HepG2 (cell line): ENCODE results near the gene SHISA7. TPM values are rescaled to one million over a fixed set of nuclear protein-coding genes. Genes with fewer than 3 reads are reported as not detected.
A peak's percentile ranks its signal among the peaks of the same experiment; 100 is the strongest.

Source experiments
- FOXJ3 ChIP-seq: sonication (generic); formaldehyde crosslinking; IDR thresholded peaks from 2 replicates; pipeline ENCODE4 v1.4.0; 2020; ENCODE audit warnings: missing genetic modification reagents, mild to moderate bottlenecking, borderline replicate concordance
- GATAD1 ChIP-seq: IDR thresholded peaks from 2 replicates; pipeline ENCODE4 v1.6.1; 2016; ENCODE audit warnings: missing genetic modification reagents, missing compliant biosample characterization
- JDP2 ChIP-seq: sonication (generic); formaldehyde crosslinking; IDR thresholded peaks from 2 replicates; pipeline ENCODE4 v1.8.1; 2022; ENCODE audit warnings: missing genetic modification reagents, borderline replicate concordance
- KDM5B ChIP-seq: sonication (generic); formaldehyde crosslinking; IDR thresholded peaks from 2 replicates; pipeline ENCODE4 v1.4.0; 2020; ENCODE audit warnings: missing genetic modification reagents, mild to moderate bottlenecking, borderline replicate concordance
- MNT ChIP-seq: fragments of 450-650 bp; IDR thresholded peaks from 2 replicates; pipeline ENCODE4 v1.6.1; 2016
- MXI1 ChIP-seq: IDR thresholded peaks from 3 replicates; pipeline ENCODE4 v1.6.1; 2012; ENCODE audit warnings: low read depth, low read length, inconsistent platforms, borderline replicate concordance
- NFIB ChIP-seq: sonication (generic); formaldehyde crosslinking; IDR thresholded peaks from 2 replicates; pipeline ENCODE4 v1.9.0; 2021; ENCODE audit warnings: missing genetic modification reagents, mild to moderate bottlenecking, borderline replicate concordance
- NFIC ChIP-seq: IDR thresholded peaks from 2 replicates; pipeline ENCODE4 v1.6.1; 2012; ENCODE audit warnings: mild to moderate bottlenecking, low read length, inconsistent platforms
- NFYC ChIP-seq: IDR thresholded peaks from 2 replicates; pipeline ENCODE4 v1.6.1; 2016; ENCODE audit warnings: missing genetic modification reagents, missing compliant biosample characterization
- PCBP1 ChIP-seq: fragments of 200-400 bp; formaldehyde crosslinking; IDR thresholded peaks from 2 replicates; pipeline ENCODE4 v1.6.1; 2017; ENCODE audit warnings: mild to moderate bottlenecking, low read depth, low read length, borderline replicate concordance
- PHF21A ChIP-seq: sonication (generic); formaldehyde crosslinking; IDR thresholded peaks from 2 replicates; pipeline ENCODE4 v1.5.0; 2020; ENCODE audit warnings: mild to moderate bottlenecking, missing genetic modification reagents
- PTBP1 ChIP-seq: fragments of 200-400 bp; formaldehyde crosslinking; IDR thresholded peaks from 2 replicates; pipeline ENCODE4 v1.6.1; 2018; ENCODE audit warnings: low read length, low read depth; ENCODE audit not compliant: poor library complexity, severe bottlenecking
- SNRNP70 ChIP-seq: fragments of 200-400 bp; formaldehyde crosslinking; IDR thresholded peaks from 2 replicates; pipeline ENCODE4 v1.6.1; 2017; ENCODE audit warnings: mild to moderate bottlenecking, low read depth, low read length, moderate library complexity
- SP140L ChIP-seq: sonication (generic); formaldehyde crosslinking; IDR thresholded peaks from 2 replicates; pipeline ENCODE4 v1.4.0; 2020; ENCODE audit warnings: missing genetic modification reagents, borderline replicate concordance
- STAG1 ChIP-seq: sonication (generic); formaldehyde crosslinking; IDR thresholded peaks from 2 replicates; pipeline ENCODE4 v1.4.0; 2020; ENCODE audit warnings: missing genetic modification reagents
- ZBTB39 ChIP-seq: sonication (generic); formaldehyde crosslinking; IDR thresholded peaks from 2 replicates; pipeline ENCODE4 v1.5.0; 2020; ENCODE audit warnings: missing genetic modification reagents
- ZNF24 ChIP-seq: fragments of 450-650 bp; IDR thresholded peaks from 2 replicates; pipeline ENCODE4 v1.6.1; 2017; ENCODE audit warnings: antibody characterized with exemption, mild to moderate bottlenecking
- ZNF274 ChIP-seq: sonication (generic); formaldehyde crosslinking; IDR thresholded peaks from 2 replicates; pipeline ENCODE4 v1.5.1; 2020; ENCODE audit warnings: mild to moderate bottlenecking, missing genetic modification reagents
- ZNF816 ChIP-seq: sonication (generic); formaldehyde crosslinking; IDR thresholded peaks from 2 replicates; pipeline ENCODE4 v1.8.0; 2022; ENCODE audit warnings: missing genetic modification reagents, mild to moderate bottlenecking, borderline replicate concordance
- polyA plus RNA-seq, 8 experiments: library from polyadenylated mRNA; depleted of rRNA in 3 of 8; stranded (reverse) in 7 of 8; unstranded in 1 of 8; fragments of >200 nt; fragmentation: Illumina TruSeq in 4 of 8; extraction: Trizol in 4 of 8; gene quantifications; 2 replicates each; pipeline versions ENCODE4 v1.2.1 to v1.2.3, GENCODE V29; 2011 to 2016; ENCODE audit warnings: low read depth in 4 of 8, missing spikeins in 1 of 8, mixed read lengths in 1 of 8; ENCODE audit not compliant: insufficient read depth in 1 of 8
- total RNA-seq, 5 experiments: library from RNA; depleted of rRNA; stranded (reverse); fragments of >200 nt; fragmentation: Illumina TruSeq; extraction: Trizol; gene quantifications; 2 replicates each; pipeline ENCODE4 v1.2.3, GENCODE V29; 2016; ENCODE audit warnings: low read depth in 1 of 5
- TF ChIP-seq, protein P1 (sequence below): sonication (generic); formaldehyde crosslinking; IDR thresholded peaks from 2 replicates; pipeline ENCODE4 v1.4.0; 2020; ENCODE audit warnings: low read depth, mild to moderate bottlenecking, missing genetic modification reagents
- TF ChIP-seq, protein P2 (sequence below): IDR thresholded peaks from 2 replicates; pipeline ENCODE4 v1.6.1; 2016; ENCODE audit warnings: missing genetic modification reagents, missing compliant biosample characterization

Gene SHISA7
- total and polyA plus RNA-seq, 2 of the 13 experiments (the other 11 are each of a cell fraction or from before 2014, with no cell fraction given) = not detected

GRCh38 chr19:55461259-55461973 is 18.3 kb upstream of the SHISA7 start, which contains the start of gene ISOC2 (continued):
- 0 out of 2 replicates have a peak, but pooled peaks have one; percentile 75 for TF ChIP-seq PCBP1
- peak; percentile 83 for TF ChIP-seq ZNF24
- TF ChIP-seq ZNF274 (CRISPR knock-in tag) = 0 out of 2 replicates have a peak, but pooled peaks have one; percentile 51
- TF ChIP-seq SP140L = no peak
- TF ChIP-seq SNRNP70 = no peak
- TF ChIP-seq STAG1 (CRISPR knock-in tag) = no peak
- no peak for TF ChIP-seq JDP2 (CRISPR knock-in tag)
- peak; percentile 93; the same call in 2 of the 3 replicates for TF ChIP-seq MXI1
- peak; percentile 97 for TF ChIP-seq NFYC (CRISPR knock-in tag)
- TF ChIP-seq, protein P1, sequence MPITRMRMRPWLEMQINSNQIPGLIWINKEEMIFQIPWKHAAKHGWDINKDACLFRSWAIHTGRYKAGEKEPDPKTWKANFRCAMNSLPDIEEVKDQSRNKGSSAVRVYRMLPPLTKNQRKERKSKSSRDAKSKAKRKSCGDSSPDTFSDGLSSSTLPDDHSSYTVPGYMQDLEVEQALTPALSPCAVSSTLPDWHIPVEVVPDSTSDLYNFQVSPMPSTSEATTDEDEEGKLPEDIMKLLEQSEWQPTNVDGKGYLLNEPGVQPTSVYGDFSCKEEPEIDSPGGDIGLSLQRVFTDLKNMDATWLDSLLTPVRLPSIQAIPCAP = no peak
- TF ChIP-seq ZNF816 (CRISPR knock-in tag) = peak; percentile 84; the same call in 1 of the 2 replicates
- no peak for TF ChIP-seq NFIC
- TF ChIP-seq FOXJ3 (CRISPR knock-in tag) = peak; percentile 52
- TF ChIP-seq GATAD1 (CRISPR knock-in tag) = peak; percentile 31; the same call in 1 of the 2 replicates
- peak; percentile 33; the same call in 1 of the 2 replicates for TF ChIP-seq PHF21A (CRISPR knock-in tag)
- peak; percentile 42; the same call in 1 of the 2 replicates for TF ChIP-seq KDM5B
- no peak for TF ChIP-seq NFIB
- peak; percentile 89 for TF ChIP-seq MNT
- 0 out of 2 replicates have a peak, but pooled peaks have one; percentile 34 for TF ChIP-seq ZBTB39 (CRISPR knock-in tag)
- TF ChIP-seq PTBP1 = peak; percentile 81
- TF ChIP-seq, protein P2, sequence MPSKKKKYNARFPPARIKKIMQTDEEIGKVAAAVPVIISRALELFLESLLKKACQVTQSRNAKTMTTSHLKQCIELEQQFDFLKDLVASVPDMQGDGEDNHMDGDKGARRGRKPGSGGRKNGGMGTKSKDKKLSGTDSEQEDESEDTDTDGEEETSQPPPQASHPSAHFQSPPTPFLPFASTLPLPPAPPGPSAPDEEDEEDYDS = peak; percentile 81
